Hepatocyte (in vitro differentiated cells): ENCODE results near the gene GRID1. TPM values are rescaled to one million over a fixed set of nuclear protein-coding genes. Genes with fewer than 3 reads are reported as not detected.

Experiments used
- DNase-seq: peaks from one replicate; pipeline ENCODE4 v3.0.0-alpha.2; 2016; ENCODE audit warnings: low spot score
- H2AFZ ChIP-seq: fragments of 200-600 bp; sonication (generic); 2 replicates; pipeline ENCODE4 v1.6.0; 2016; ENCODE audit warnings: antibody characterized with exemption, mild to moderate bottlenecking
- H3K27ac ChIP-seq: fragments of 200-600 bp; sonication (generic); 2 replicates; pipeline ENCODE4 v1.5.1; 2016; ENCODE audit warnings: mild to moderate bottlenecking
- H3K27me3 ChIP-seq: fragments of 200-600 bp; sonication (generic); 2 replicates; pipeline ENCODE4 v1.6.1; 2016
- H3K36me3 ChIP-seq: fragments of 200-600 bp; sonication (generic); replicated peaks from 2 replicates; pipeline ENCODE4 v1.5.1; 2016; ENCODE audit warnings: low read depth; ENCODE audit not compliant: insufficient read depth
- H3K4me1 ChIP-seq: fragments of 200-600 bp; sonication (generic); 2 replicates; pipeline ENCODE4 v1.5.1; 2016; ENCODE audit warnings: mild to moderate bottlenecking, moderate library complexity; ENCODE audit not compliant: insufficient read depth
- H3K4me2 ChIP-seq: fragments of 200-600 bp; sonication (generic); 2 replicates; pipeline ENCODE4 v1.6.0; 2016
- H3K4me3 ChIP-seq: fragments of 200-600 bp; sonication (generic); 2 replicates; pipeline ENCODE4 v1.5.1; 2016; ENCODE audit warnings: mild to moderate bottlenecking
- H3K79me2 ChIP-seq: fragments of 200-600 bp; sonication (generic); 2 replicates; pipeline ENCODE4 v1.6.0; 2017; ENCODE audit warnings: mild to moderate bottlenecking
- H3K9me2 ChIP-seq: fragments of 200-600 bp; sonication (generic); replicated peaks from 2 replicates; pipeline ENCODE4 v1.6.0; 2017; ENCODE audit warnings: mild to moderate bottlenecking; ENCODE audit not compliant: insufficient read depth
- H3K9me3 ChIP-seq: fragments of 200-600 bp; sonication (generic); 2 replicates; pipeline ENCODE4 v1.5.1; 2016; ENCODE audit warnings: low read depth, mild to moderate bottlenecking
- H4K20me1 ChIP-seq: fragments of 200-600 bp; sonication (generic); 2 replicates; pipeline ENCODE4 v1.6.0; 2016; ENCODE audit warnings: mild to moderate bottlenecking; ENCODE audit not compliant: insufficient read depth, poor library complexity, severe bottlenecking
- CTCF ChIP-seq: fragments of 200-600 bp; sonication (generic); IDR thresholded peaks from 2 replicates; pipeline ENCODE4 v1.5.1; 2016; ENCODE audit warnings: antibody characterized with exemption, mild to moderate bottlenecking; ENCODE audit not compliant: poor library complexity
- EZH2 ChIP-seq: fragments of 200-600 bp; sonication (generic); IDR thresholded peaks from 2 replicates; pipeline ENCODE4 v1.6.1; 2016; ENCODE audit warnings: antibody characterized with exemption, mild to moderate bottlenecking, borderline replicate concordance
- EZH2phosphoT487 ChIP-seq: fragments of 200-600 bp; sonication (generic); IDR thresholded peaks from one replicate; pipeline ENCODE4 v1.6.1; 2018; ENCODE audit warnings: antibody characterized with exemption, mild to moderate bottlenecking, low read depth, moderate library complexity; ENCODE audit not compliant: unreplicated experiment, severe bottlenecking
- WGBS: methylation state at CpG from one replicate; pipeline ENCODE4 v1.1.6; 2016; ENCODE audit warnings: low lambda C conversion rate; ENCODE audit errors: missing lambda C conversion rate; 5-methylcytosine and 5-hydroxymethylcytosine counted together
- polyA plus RNA-seq: library from polyadenylated mRNA; unstranded; fragments of >200 nt; fragmentation: Nextera tagmentation; extraction: Ambion mirVana; gene quantifications from 2 replicates; pipeline ENCODE4 v1.2.1, GENCODE V29; 2016
- total RNA-seq: library from RNA; depleted of rRNA; stranded (reverse); fragments of >200 nt; gene quantifications from 2 replicates; pipeline ENCODE4 v1.2.3, GENCODE V29; 2014

The GRID1 gene
- total and polyA plus RNA-seq, 2 experiments from 2014 or later, result 0.07 to 0.37 TPM

GRCh38 chr10:86047588-86047987 lies 319.0 kb downstream of the GRID1 start:
- H2AFZ ChIP-seq, result no peak overlapping the region
- 89% methylated on average over 7 of the region's 7 CpGs for WGBS
- H3K4me1 ChIP-seq, result no peaks in the 10 kb centered on the region
- TF ChIP-seq CTCF, result no peak
- no peak for TF ChIP-seq EZH2
- TF ChIP-seq EZH2phosphoT487, result no peak
- H4K20me1 ChIP-seq, result no peaks in the 10 kb centered on the region
- no peak for DNase-seq
- no peak overlapping the region for H3K4me3 ChIP-seq
- no peaks in the 10 kb centered on the region for H3K79me2 ChIP-seq
- H3K27ac ChIP-seq, result no peak overlapping the region
- H3K4me2 ChIP-seq, result no peak overlapping the region
- H3K9me2 ChIP-seq, result no peaks in the 10 kb centered on the region
- no peaks in the 10 kb centered on the region for H3K27me3 ChIP-seq
- H3K9me3 ChIP-seq, result no peaks in the 10 kb centered on the region
- no peaks in the 10 kb centered on the region for H3K36me3 ChIP-seq

DNA sequence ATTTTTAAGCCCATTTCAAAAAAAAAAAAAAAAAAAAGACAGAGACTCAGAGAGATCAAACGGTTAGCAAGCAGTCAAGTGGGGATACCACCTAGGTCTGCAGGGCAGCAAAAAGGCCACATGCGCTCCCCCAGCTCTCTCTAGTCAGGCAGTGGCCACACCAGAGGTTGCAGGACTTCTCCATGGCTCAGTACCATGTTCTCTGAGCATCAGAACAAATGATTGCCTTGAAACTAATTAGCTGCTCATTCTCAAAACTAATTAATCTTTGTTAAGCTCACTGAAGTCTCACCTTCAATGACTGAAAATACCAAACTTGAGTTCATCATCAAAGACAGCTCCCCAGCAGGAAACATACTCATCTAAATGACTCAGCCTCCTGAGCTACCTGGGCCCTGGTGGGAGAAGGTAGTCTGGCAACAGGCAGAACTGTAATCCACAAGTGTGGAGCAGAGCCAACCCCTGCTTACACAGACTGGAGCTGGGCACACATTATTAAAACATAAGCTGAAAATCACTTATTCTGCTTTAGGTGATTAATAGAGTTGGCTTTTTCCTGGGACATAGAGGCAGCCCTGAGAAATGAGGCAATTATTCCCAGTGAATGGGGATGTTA lies 319.6 kb downstream of the GRID1 start:
- no peak for DNase-seq
- no peaks in the 10 kb centered on the region for H3K9me2 ChIP-seq
- no peaks in the 10 kb centered on the region for H3K79me2 ChIP-seq
- no peak for TF ChIP-seq EZH2
- no peak for TF ChIP-seq EZH2phosphoT487
- no peak for TF ChIP-seq CTCF
- no peak overlapping the region for H3K4me3 ChIP-seq
- H3K4me1 ChIP-seq, result no peaks in the 10 kb centered on the region
- no peak overlapping the region for H2AFZ ChIP-seq
- H3K4me2 ChIP-seq, result no peak overlapping the region
- no peaks in the 10 kb centered on the region for H4K20me1 ChIP-seq
- no peak overlapping the region for H3K27ac ChIP-seq
- WGBS, result 84% methylated on average over 2 of the region's 2 CpGs
- no peaks in the 10 kb centered on the region for H3K27me3 ChIP-seq
- H3K36me3 ChIP-seq, result no peaks in the 10 kb centered on the region
- H3K9me3 ChIP-seq, result no peaks in the 10 kb centered on the region

DNA sequence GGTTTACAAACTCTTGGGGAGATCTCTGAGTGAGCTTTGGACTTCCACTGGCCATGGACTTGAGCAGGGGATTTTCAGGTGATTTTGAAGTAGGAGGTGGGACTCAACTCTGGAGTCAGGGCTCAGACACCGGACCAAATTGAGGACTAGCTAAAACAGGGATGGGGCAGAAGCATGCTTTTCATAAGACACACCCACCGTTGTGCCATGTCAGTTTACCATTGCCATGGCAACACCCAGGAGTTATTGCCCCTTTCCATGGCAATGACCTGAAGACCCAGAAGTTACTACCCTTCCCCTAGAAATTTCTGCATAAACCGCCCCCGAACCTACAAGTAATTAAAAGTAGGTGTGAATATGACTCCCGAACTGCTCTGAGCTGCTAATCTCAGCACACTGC lies 320.7 kb downstream of the GRID1 start:
- no peak for DNase-seq
- Histone ChIP-seq H3K79me2 (no peaks in the 10 kb centered on the region), H3K9me3 (no peaks in the 10 kb centered on the region), H3K36me3 (no peaks in the 10 kb centered on the region), H3K27ac (no peak overlapping the region), H3K4me2 (no peak overlapping the region), H3K4me1 (no peaks in the 10 kb centered on the region), H3K27me3 (no peaks in the 10 kb centered on the region), H4K20me1 (no peaks in the 10 kb centered on the region), H2AFZ (no peak overlapping the region), H3K9me2 (no peaks in the 10 kb centered on the region), H3K4me3 (no peak overlapping the region)
- no peak for TF ChIP-seq EZH2
- TF ChIP-seq EZH2phosphoT487, result no peak
- TF ChIP-seq CTCF, result no peak
- 81% methylated on average over 5 of the region's 5 CpGs for WGBS
